Chondrocyte (in vitro differentiated cells): ENCODE data around the gene EARS2. TPM values are rescaled to one million over a fixed set of nuclear protein-coding genes. Genes with fewer than 3 reads are reported as not detected.

Experiments
- DNase-seq: peaks from one replicate; pipeline ENCODE4 v3.0.0; 2021; ENCODE audit warnings: mixed read lengths, low spot score
- H3K27ac Mint-ChIP-seq: one replicate; pipeline ENCODE4 v1.8.0; 2021; ENCODE audit warnings: mild to moderate bottlenecking, moderate library complexity, mixed read lengths; ENCODE audit not compliant: unreplicated experiment
- H3K27me3 Mint-ChIP-seq: 2 replicates; pipeline ENCODE4 v1.8.0; 2021; ENCODE audit warnings: low read depth, mixed read lengths
- H3K36me3 Mint-ChIP-seq: 2 replicates; pipeline ENCODE4 v1.8.0; 2021; ENCODE audit warnings: low read depth, mixed read lengths
- H3K4me1 Mint-ChIP-seq: 2 replicates; pipeline ENCODE4 v1.8.0; 2021; ENCODE audit warnings: low read depth, mild to moderate bottlenecking, mixed read lengths
- H3K4me3 Mint-ChIP-seq: one replicate; pipeline ENCODE4 v1.8.0; 2021; ENCODE audit warnings: mild to moderate bottlenecking, moderate library complexity, mixed read lengths; ENCODE audit not compliant: unreplicated experiment
- H3K9me3 Mint-ChIP-seq: 2 replicates; pipeline ENCODE4 v1.8.0; 2021; ENCODE audit warnings: low read depth, mixed read lengths
- total RNA-seq: library from RNA; stranded (reverse); gene quantifications from 3 replicates; pipeline ENCODE4 v1.2.1, GENCODE V29; 2021
- TF ChIP-seq, protein P1 (sequence below): fragments of 200-600 bp; sonication (generic); IDR thresholded peaks from 2 replicates; pipeline ENCODE4 v1.5.0; 2021; ENCODE audit warnings: antibody characterized with exemption, mild to moderate bottlenecking, moderate library complexity

Gene EARS2
- total RNA-seq, 1 donor from 2014 or later: 13.9 TPM

DNA sequence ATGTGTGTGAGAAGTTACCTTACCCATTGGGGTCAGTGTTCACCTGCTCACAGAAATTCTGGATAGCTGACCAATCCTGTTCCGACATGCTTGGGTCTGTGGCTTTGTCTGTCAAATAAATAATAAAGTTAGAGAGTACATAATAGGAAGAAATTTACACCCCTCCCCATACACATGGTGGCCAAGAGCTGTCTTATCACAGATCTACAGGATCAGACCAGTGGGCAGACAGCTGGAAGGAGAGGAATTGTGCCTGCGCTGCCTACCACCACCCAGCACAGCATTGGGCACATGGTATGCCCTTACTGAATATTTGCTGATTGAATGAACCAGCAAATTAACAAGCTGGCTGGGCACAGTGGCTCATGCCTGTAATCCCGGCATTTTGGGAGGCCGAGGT is 61.5 kb downstream of the EARS2 start:
- peaks cover 33% of the 10 kb centered on the region for H3K4me1 Mint-ChIP-seq
- no peaks in the 10 kb centered on the region for H3K27me3 Mint-ChIP-seq
- TF ChIP-seq, protein P1, sequence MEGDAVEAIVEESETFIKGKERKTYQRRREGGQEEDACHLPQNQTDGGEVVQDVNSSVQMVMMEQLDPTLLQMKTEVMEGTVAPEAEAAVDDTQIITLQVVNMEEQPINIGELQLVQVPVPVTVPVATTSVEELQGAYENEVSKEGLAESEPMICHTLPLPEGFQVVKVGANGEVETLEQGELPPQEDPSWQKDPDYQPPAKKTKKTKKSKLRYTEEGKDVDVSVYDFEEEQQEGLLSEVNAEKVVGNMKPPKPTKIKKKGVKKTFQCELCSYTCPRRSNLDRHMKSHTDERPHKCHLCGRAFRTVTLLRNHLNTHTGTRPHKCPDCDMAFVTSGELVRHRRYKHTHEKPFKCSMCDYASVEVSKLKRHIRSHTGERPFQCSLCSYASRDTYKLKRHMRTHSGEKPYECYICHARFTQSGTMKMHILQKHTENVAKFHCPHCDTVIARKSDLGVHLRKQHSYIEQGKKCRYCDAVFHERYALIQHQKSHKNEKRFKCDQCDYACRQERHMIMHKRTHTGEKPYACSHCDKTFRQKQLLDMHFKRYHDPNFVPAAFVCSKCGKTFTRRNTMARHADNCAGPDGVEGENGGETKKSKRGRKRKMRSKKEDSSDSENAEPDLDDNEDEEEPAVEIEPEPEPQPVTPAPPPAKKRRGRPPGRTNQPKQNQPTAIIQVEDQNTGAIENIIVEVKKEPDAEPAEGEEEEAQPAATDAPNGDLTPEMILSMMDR: no peak
- no peak overlapping the region for H3K4me3 Mint-ChIP-seq
- peaks cover 22% of the 10 kb centered on the region for H3K36me3 Mint-ChIP-seq
- DNase-seq: no peak
- no peaks in the 10 kb centered on the region for H3K9me3 Mint-ChIP-seq
- H3K27ac Mint-ChIP-seq: no peak overlapping the region

DNA sequence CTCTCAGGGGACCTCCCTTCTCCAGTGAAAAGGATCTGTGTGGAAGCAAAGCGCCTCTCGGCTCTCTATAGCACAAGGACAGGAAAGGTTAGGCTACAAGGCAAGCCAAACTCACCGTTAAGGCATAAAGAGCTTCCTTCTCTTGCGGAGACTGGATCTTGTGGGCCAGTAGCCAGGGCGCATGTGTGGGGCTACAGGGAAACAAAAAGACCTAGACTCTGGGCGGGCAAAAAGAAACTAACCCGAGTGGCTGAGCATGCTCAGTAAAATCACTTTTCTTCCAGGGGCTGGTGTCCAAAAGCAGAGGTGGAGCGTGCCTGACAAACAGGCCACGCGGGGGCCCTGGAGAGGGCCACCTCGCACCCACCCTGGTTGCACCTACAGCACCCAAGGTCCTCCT is 63.0 kb downstream of the EARS2 start:
- TF ChIP-seq, protein P1: no peak
- peaks cover 33% of the 10 kb centered on the region for H3K4me1 Mint-ChIP-seq
- no peak for DNase-seq
- H3K9me3 Mint-ChIP-seq: no peaks in the 10 kb centered on the region
- no peak overlapping the region for H3K27ac Mint-ChIP-seq
- peaks cover 29% of the 10 kb centered on the region for H3K36me3 Mint-ChIP-seq
- H3K4me3 Mint-ChIP-seq: no peak overlapping the region
- no peaks in the 10 kb centered on the region for H3K27me3 Mint-ChIP-seq

GRCh38 chr16:23491490-23492391 is 65.4 kb downstream of the EARS2 start:
- no peaks in the 10 kb centered on the region for H3K27me3 Mint-ChIP-seq
- TF ChIP-seq, protein P1: no peak
- no peak overlapping the region for H3K4me3 Mint-ChIP-seq
- DNase-seq: no peak
- H3K36me3 Mint-ChIP-seq: peaks cover 37% of the 10 kb centered on the region
- peaks cover 22% of the 10 kb centered on the region for H3K4me1 Mint-ChIP-seq
- no peaks in the 10 kb centered on the region for H3K9me3 Mint-ChIP-seq
- peak overlapping the region; percentile 36 for H3K27ac Mint-ChIP-seq

DNA sequence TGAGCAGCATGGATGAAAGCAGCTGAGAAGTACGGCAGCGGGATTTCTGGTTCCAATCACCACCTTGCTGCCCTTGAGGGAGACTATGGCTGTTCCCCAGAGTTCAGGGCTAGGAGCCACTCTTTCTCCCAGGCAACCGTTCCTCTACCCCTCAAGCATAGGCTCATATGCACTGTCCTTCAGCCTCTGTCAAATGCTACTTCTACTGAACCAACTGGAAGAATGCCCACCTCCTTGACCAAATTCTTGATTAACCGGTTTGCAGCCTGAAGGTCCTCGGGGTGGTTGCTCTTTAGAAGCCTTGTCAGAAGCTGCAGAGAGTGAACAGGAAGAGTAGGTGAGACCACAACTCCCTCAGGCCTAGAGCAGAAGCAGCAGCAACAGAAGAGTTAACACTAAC is 70.7 kb downstream of the EARS2 start:
- no peak for DNase-seq
- Mint-ChIP-seq H3K4me1 (no peaks in the 10 kb centered on the region), H3K4me3 (no peak overlapping the region), H3K27ac (no peak overlapping the region), H3K9me3 (no peaks in the 10 kb centered on the region), H3K36me3 (peaks cover 52% of the 10 kb centered on the region), H3K27me3 (no peaks in the 10 kb centered on the region)
- TF ChIP-seq, protein P1: no peak

- no peak for DNase-seq
- no peak overlapping the region for H3K4me3 Mint-ChIP-seq
- H3K9me3 Mint-ChIP-seq: no peaks in the 10 kb centered on the region
- H3K4me1 Mint-ChIP-seq: no peaks in the 10 kb centered on the region
- no peaks in the 10 kb centered on the region for H3K27me3 Mint-ChIP-seq
- H3K27ac Mint-ChIP-seq: no peak overlapping the region
- peaks cover 48% of the 10 kb centered on the region for H3K36me3 Mint-ChIP-seq
- TF ChIP-seq, protein P1: no peak
These were observed 71.3 kb downstream of the EARS2 start for GRCh38 chr16:23485841-23486240.
